DOHH2 (cell line): Measurements from ENCODE around the gene WRNIP1.

ENCODE experiments used
- H3F3A ChIP-seq: fragments of 200-600 bp; sonication (generic), shearing (Covaris generic); 2 replicates; pipeline ENCODE4 v1.6.0; 2016; ENCODE audit warnings: antibody characterized with exemption, mild to moderate bottlenecking; ENCODE audit not compliant: control insufficient read depth, insufficient read depth
- H3K27ac ChIP-seq: fragments of 200-600 bp; sonication (generic); 2 replicates; pipeline ENCODE4 v1.5.1; 2014; ENCODE audit warnings: low read depth, mild to moderate bottlenecking, low read length, moderate library complexity
- H3K27me3 ChIP-seq: fragments of 200-600 bp; sonication (generic); 2 replicates; pipeline ENCODE4 v1.6.1; 2014; ENCODE audit warnings: mild to moderate bottlenecking, low read length, mixed read lengths; ENCODE audit not compliant: control insufficient read depth
- H3K36me3 ChIP-seq: fragments of 200-600 bp; sonication (generic); 2 replicates; pipeline ENCODE4 v1.6.1; 2014; ENCODE audit warnings: mild to moderate bottlenecking, low read length, moderate library complexity, mixed read lengths; ENCODE audit not compliant: control insufficient read depth
- H3K4me1 ChIP-seq: fragments of 200-600 bp; sonication (generic); 2 replicates; pipeline ENCODE4 v1.6.1; 2014; ENCODE audit warnings: mild to moderate bottlenecking, low read length, mixed read lengths; ENCODE audit not compliant: control insufficient read depth
- H3K4me2 ChIP-seq: fragments of 200-600 bp; sonication (generic); 2 replicates; pipeline ENCODE4 v1.6.0; 2014; ENCODE audit warnings: mild to moderate bottlenecking, low read length, moderate library complexity
- H3K4me3 ChIP-seq: fragments of 200-600 bp; sonication (generic); 2 replicates; pipeline ENCODE4 v1.5.1; 2014; ENCODE audit warnings: mild to moderate bottlenecking, low read length, mixed read lengths
- H3K79me2 ChIP-seq: fragments of 200-600 bp; sonication (generic); 2 replicates; pipeline ENCODE4 v1.6.1; 2014; ENCODE audit warnings: mild to moderate bottlenecking, low read length, mixed read lengths; ENCODE audit not compliant: control insufficient read depth
- H3K9me2 ChIP-seq: fragments of 200-600 bp; sonication (generic); replicated peaks from 2 replicates; pipeline ENCODE4 v1.6.1; 2014; ENCODE audit warnings: mild to moderate bottlenecking, low read length, mixed read lengths; ENCODE audit not compliant: control insufficient read depth
- H3K9me3 ChIP-seq: fragments of 200-600 bp; sonication (generic); 2 replicates; pipeline ENCODE4 v1.6.1; 2014; ENCODE audit warnings: antibody characterized with exemption, low read length, mixed read lengths; ENCODE audit not compliant: control insufficient read depth, insufficient read depth
- H4K20me1 ChIP-seq: fragments of 200-600 bp; sonication (generic); 2 replicates; pipeline ENCODE4 v1.6.0; 2014; ENCODE audit warnings: low read depth, mild to moderate bottlenecking, antibody characterized with exemption, low read length, moderate library complexity; ENCODE audit not compliant: control insufficient read depth, insufficient read depth
- CTCF ChIP-seq: fragments of 200-600 bp; sonication (generic); IDR thresholded peaks from one replicate; pipeline ENCODE4 v1.5.1; 2014; ENCODE audit warnings: antibody characterized with exemption, mild to moderate bottlenecking, low read depth, low read length; ENCODE audit not compliant: poor library complexity, severe bottlenecking
- EZH2phosphoT487 ChIP-seq: fragments of 200-600 bp; sonication (generic); IDR thresholded peaks from 2 replicates; pipeline ENCODE4 v1.6.1; 2017; ENCODE audit warnings: borderline replicate concordance, mild to moderate bottlenecking, antibody characterized with exemption, low read length, moderate library complexity, mixed read lengths

WRNIP1 gene

GRCh38 chr6:2782356-2782708 lies 17.1 kb downstream of the WRNIP1 start:
- H3K79me2 ChIP-seq: peaks cover 86% of the 10 kb centered on the region
- H3K4me2 ChIP-seq: no peak overlapping the region
- H3K9me2 ChIP-seq: no peaks in the 10 kb centered on the region
- H3K27ac ChIP-seq: no peak overlapping the region
- H4K20me1 ChIP-seq: peaks cover 13% of the 10 kb centered on the region; the same call in 1 of the 2 replicates
- no peaks in the 10 kb centered on the region for H3K27me3 ChIP-seq
- H3K4me1 ChIP-seq: no peaks in the 10 kb centered on the region
- no peak for TF ChIP-seq CTCF
- no peak for TF ChIP-seq EZH2phosphoT487
- H3K4me3 ChIP-seq: no peak overlapping the region
- no peaks in the 10 kb centered on the region for H3K9me3 ChIP-seq
- H3K36me3 ChIP-seq: peaks cover 89% of the 10 kb centered on the region
- no peaks in the 10 kb centered on the region for H3F3A ChIP-seq

DNA sequence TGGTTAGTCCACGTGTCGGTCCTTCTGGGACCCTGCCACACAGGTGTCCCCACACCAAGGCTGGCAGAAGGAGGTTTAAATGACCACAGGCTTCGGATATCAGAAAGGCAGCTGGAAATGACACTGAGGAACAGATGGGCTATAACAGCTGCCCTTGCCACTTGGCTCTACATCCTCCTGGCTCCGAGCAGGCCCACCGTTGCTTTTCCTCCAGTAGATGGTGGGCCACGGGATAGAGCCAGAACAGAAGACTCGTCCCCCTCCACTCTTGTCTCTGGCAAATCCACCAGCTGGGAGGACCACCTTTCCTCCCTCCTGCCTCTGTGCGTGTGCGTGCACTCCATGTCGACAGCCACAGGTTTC lies 17.6 kb downstream of the WRNIP1 start:
- Histone ChIP-seq H3F3A (no peaks in the 10 kb centered on the region), H3K36me3 (peaks cover 89% of the 10 kb centered on the region), H3K4me3 (no peak overlapping the region), H4K20me1 (peaks cover 9% of the 10 kb centered on the region; the same call in 1 of the 2 replicates), H3K79me2 (peaks cover 81% of the 10 kb centered on the region), H3K27me3 (no peaks in the 10 kb centered on the region), H3K9me3 (no peaks in the 10 kb centered on the region), H3K4me2 (no peak overlapping the region), H3K9me2 (no peaks in the 10 kb centered on the region), H3K27ac (no peak overlapping the region), H3K4me1 (no peaks in the 10 kb centered on the region)
- TF ChIP-seq EZH2phosphoT487 (no peak), CTCF (no peak)

GRCh38 chr6:2783188-2783963 lies 18.2 kb downstream of the WRNIP1 start:
- Histone ChIP-seq H3K9me3 (no peaks in the 10 kb centered on the region), H4K20me1 (peaks cover 8% of the 10 kb centered on the region; the same call in 1 of the 2 replicates), H3K27ac (no peak overlapping the region), H3K36me3 (peaks cover 85% of the 10 kb centered on the region), H3K27me3 (no peaks in the 10 kb centered on the region), H3K4me2 (no peak overlapping the region), H3K4me3 (no peak overlapping the region), H3K79me2 (peaks cover 76% of the 10 kb centered on the region), H3K9me2 (no peaks in the 10 kb centered on the region), H3K4me1 (no peaks in the 10 kb centered on the region), H3F3A (no peaks in the 10 kb centered on the region)
- TF ChIP-seq EZH2phosphoT487: no peak
- TF ChIP-seq CTCF: no peak
